Mesendoderm (in vitro differentiated cells): ENCODE results near the gene RPL12.
A peak's percentile ranks its signal among the peaks of the same experiment; 100 is the strongest.

Source experiments
- DNase-seq: peaks from one replicate; pipeline ENCODE4 v3.0.0; 2013
- H2AK5ac ChIP-seq: 2 replicates; pipeline ENCODE4 v1.6.1; 2013; ENCODE audit warnings: low read length, inconsistent platforms
- H2BK120ac ChIP-seq: 2 replicates; pipeline ENCODE4 v1.6.1; 2013; ENCODE audit warnings: low read depth, mild to moderate bottlenecking, low read length, moderate library complexity, mixed read lengths
- H2BK15ac ChIP-seq: replicated peaks from 2 replicates; pipeline ENCODE4 v1.6.1; 2013; ENCODE audit warnings: low read depth, mild to moderate bottlenecking, moderate library complexity
- H2BK5ac ChIP-seq: 2 replicates; pipeline ENCODE4 v1.6.1; 2013; ENCODE audit warnings: low read length, inconsistent platforms
- H3K18ac ChIP-seq: 2 replicates; pipeline ENCODE4 v1.6.1; 2013; ENCODE audit warnings: mild to moderate bottlenecking, low read length, mixed read lengths
- H3K23ac ChIP-seq: one replicate; pipeline ENCODE4 v1.6.1; 2013; ENCODE audit warnings: low read length
- H3K27ac ChIP-seq: 2 replicates; pipeline ENCODE4 v1.5.1; 2013; ENCODE audit warnings: low read depth, mild to moderate bottlenecking, inconsistent platforms, low read length, moderate library complexity
- H3K27me3 ChIP-seq: 2 replicates; pipeline ENCODE4 v1.6.1; 2013; ENCODE audit warnings: low read length, control low read depth, mild to moderate bottlenecking, inconsistent platforms; ENCODE audit not compliant: insufficient read depth, poor library complexity
- H3K36me3 ChIP-seq: 2 replicates; pipeline ENCODE4 v1.6.1; 2013; ENCODE audit warnings: low read length, inconsistent platforms; ENCODE audit not compliant: control insufficient read depth, insufficient read depth
- H3K4ac ChIP-seq: one replicate; pipeline ENCODE4 v1.6.1; 2013; ENCODE audit warnings: low read depth, mild to moderate bottlenecking, low read length, moderate library complexity
- H3K4me1 ChIP-seq: 2 replicates; pipeline ENCODE4 v1.6.1; 2013; ENCODE audit warnings: low read depth, low read length, inconsistent platforms; ENCODE audit not compliant: control insufficient read depth
- H3K4me2 ChIP-seq: 2 replicates; pipeline ENCODE4 v1.6.1; 2013; ENCODE audit warnings: low read length
- H3K4me3 ChIP-seq: 2 replicates; pipeline ENCODE4 v1.5.1; 2013; ENCODE audit warnings: mild to moderate bottlenecking, low read length
- H3K56ac ChIP-seq: one replicate; pipeline ENCODE4 v1.6.1; 2013; ENCODE audit warnings: low read length
- H3K79me1 ChIP-seq: 2 replicates; pipeline ENCODE4 v1.6.1; 2013; ENCODE audit warnings: low read length, inconsistent platforms
- H3K79me2 ChIP-seq: 2 replicates; pipeline ENCODE4 v1.6.1; 2013; ENCODE audit warnings: mild to moderate bottlenecking, low read length; ENCODE audit not compliant: control insufficient read depth, insufficient read depth
- H3K9ac ChIP-seq: 2 replicates; pipeline ENCODE4 v1.6.1; 2013; ENCODE audit warnings: low read length, inconsistent platforms
- H4K5ac ChIP-seq: one replicate; pipeline ENCODE4 v1.6.1; 2013; ENCODE audit warnings: low read length
- H4K8ac ChIP-seq: one replicate; pipeline ENCODE4 v1.6.1; 2013; ENCODE audit warnings: low read depth, mild to moderate bottlenecking, control low read depth, low read length, moderate library complexity
- WGBS: extraction: QIAGEN DNeasy Blood & Tissue Kit; methylation state at CpG from one replicate; pipeline ENCODE4 v1.1.7; 2013; ENCODE audit warnings: low lambda C conversion rate, missing lambda C conversion rate; ENCODE audit not compliant: insufficient coverage; ENCODE audit errors: extremely low coverage; 5-methylcytosine and 5-hydroxymethylcytosine counted together

Gene RPL12

DNA sequence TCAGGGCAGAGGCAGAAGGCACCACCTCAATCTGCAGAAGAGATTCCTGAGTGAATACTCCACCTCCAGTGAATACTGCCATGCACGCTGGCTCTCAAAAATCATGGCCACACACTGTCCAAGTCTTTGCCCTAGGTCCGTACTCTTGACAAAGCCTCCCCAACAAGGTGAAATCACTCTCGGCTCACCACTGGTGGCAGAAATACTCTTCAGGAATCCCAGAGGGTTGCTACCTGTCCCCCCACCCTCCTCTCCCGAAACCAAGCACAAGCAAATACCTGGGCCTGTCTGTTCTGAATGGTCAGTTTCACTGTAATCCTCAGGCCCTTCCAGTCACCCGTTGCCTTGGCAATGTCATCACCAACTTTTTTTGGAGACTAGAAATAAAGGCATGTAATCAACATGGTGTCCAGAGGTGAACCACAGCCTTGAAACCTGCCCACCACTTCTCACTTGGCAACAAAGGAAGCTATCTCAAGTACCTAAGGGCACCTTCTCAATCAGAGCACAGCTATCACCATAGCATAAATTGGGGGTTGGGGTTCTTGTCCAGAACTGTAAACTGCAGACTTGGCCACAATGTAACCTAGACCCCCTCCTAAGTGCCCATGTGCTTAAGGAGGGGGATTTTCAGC, 1.8 kb downstream of the RPL12 start:
- Histone ChIP-seq H2BK15ac (no peak overlapping the region), H3K36me3 (peaks cover 29% of the 10 kb centered on the region), H3K4me2 (peak overlapping the region; percentile 35), H3K79me2 (peaks cover 34% of the 10 kb centered on the region), H3K4me1 (peaks cover 3% of the 10 kb centered on the region), H3K18ac (peak overlapping the region; percentile 15), H3K4ac (no peak overlapping the region), H3K56ac (peak overlapping the region; percentile 91), H3K23ac (no peak overlapping the region), H3K27ac (peak overlapping the region; percentile 9), H4K5ac (no peak overlapping the region), H2BK5ac (no peak overlapping the region), H3K79me1 (peaks cover 9% of the 10 kb centered on the region), H4K8ac (no peak overlapping the region), H3K9ac (peak overlapping the region; percentile 99), H3K4me3 (peak overlapping the region; percentile 98), H3K27me3 (no peaks in the 10 kb centered on the region), H2BK120ac (no peak overlapping the region), H2AK5ac (no peak overlapping the region)
- WGBS: no CpG with 5 or more reads among the region's 5 CpGs
- DNase-seq: peak; percentile 14

DNA sequence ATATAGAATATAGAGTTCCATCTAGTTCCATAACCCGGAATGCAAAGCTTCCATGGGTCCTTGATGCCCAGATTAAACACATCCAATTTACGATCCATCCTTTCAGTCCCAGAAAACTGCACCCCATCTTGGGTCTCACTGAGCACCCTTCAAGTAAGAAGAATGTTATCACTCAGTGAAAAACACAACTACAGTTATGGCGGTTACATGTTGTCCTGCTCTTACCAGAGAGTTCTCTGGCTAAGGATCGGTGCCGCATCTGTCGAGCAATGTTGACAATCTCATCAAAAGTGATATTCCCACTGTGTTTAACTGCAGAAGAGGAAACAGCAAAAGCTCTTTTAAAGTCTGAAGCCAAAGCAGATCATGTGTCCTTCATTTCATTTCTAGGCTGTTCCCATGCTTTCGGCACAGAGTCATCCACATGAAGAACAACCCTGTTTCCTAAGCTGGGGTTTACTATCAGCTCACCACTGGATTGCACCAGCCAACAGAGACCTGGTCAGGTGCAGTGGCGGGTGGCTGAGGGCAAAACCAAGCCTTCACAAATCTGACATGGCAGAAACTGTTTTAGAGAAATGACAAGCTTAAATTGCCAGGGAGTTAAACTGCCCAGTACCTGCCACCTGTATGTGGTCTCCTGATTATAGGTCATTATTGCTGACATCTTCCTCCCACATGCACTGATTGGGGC, 2.9 kb downstream of the RPL12 start:
- Histone ChIP-seq H3K23ac (no peak overlapping the region), H3K4me2 (peak overlapping the region; percentile 35), H3K9ac (peak overlapping the region; percentile 43), H3K4ac (no peak overlapping the region), H2BK15ac (no peak overlapping the region), H3K79me2 (peaks cover 34% of the 10 kb centered on the region), H3K27me3 (no peaks in the 10 kb centered on the region), H3K4me1 (peaks cover 3% of the 10 kb centered on the region), H2AK5ac (no peak overlapping the region), H4K5ac (no peak overlapping the region), H2BK120ac (no peak overlapping the region), H2BK5ac (no peak overlapping the region), H4K8ac (no peak overlapping the region), H3K56ac (peak overlapping the region; percentile 44), H3K79me1 (peaks cover 9% of the 10 kb centered on the region), H3K18ac (no peak overlapping the region), H3K27ac (no peak overlapping the region), H3K36me3 (peaks cover 33% of the 10 kb centered on the region), H3K4me3 (peak overlapping the region; percentile 19)
- DNase-seq: no peak
- WGBS: no CpG with 5 or more reads among the region's 8 CpGs

DNA sequence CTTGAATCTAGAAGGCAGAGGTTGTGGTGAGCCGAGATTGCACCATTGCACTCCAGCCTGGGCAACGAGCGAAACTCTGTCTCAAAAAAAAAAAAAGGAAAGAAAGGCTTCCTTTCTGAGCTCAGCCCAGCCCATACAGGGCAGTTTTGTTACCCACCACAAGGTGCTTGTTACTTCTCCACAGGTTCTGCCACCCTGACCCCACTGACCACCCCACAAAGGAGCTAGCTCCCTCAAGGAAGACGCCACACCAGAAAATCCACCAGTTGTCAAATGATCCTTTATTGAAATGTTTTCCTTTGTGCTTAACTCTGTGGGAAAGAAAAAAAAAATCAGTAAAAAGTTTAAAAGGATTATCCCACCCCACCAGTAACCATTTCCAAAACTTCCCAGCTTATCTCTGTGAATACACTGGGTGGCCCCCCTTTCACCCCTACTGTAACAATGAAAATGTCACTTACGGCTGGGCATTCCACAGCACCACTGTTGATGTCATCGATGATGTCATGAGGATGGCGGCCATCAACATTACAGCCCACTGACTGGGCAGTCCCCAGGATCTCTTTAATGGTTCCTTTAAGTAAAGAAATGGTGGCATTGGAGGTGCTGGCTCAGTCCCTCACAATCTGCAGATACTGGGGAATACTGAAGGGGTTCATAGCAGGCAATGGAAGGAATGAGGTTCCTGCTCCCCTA, 3.6 kb downstream of the RPL12 start:
- DNase-seq: peak; percentile 47
- no peak overlapping the region for H4K8ac ChIP-seq
- H3K4me3 ChIP-seq: no peak overlapping the region
- H3K23ac ChIP-seq: no peak overlapping the region
- no peak overlapping the region for H3K9ac ChIP-seq
- H3K4me1 ChIP-seq: peaks cover 1% of the 10 kb centered on the region
- no peak overlapping the region for H3K27ac ChIP-seq
- H3K27me3 ChIP-seq: no peaks in the 10 kb centered on the region
- H2BK5ac ChIP-seq: no peak overlapping the region
- H3K36me3 ChIP-seq: peaks cover 33% of the 10 kb centered on the region
- no CpG with 5 or more reads among the region's 7 CpGs for WGBS
- H4K5ac ChIP-seq: no peak overlapping the region
- H3K56ac ChIP-seq: no peak overlapping the region
- H3K79me1 ChIP-seq: peaks cover 7% of the 10 kb centered on the region
- H3K4me2 ChIP-seq: peak overlapping the region; percentile 35
- no peak overlapping the region for H2BK15ac ChIP-seq
- no peak overlapping the region for H3K18ac ChIP-seq
- peaks cover 32% of the 10 kb centered on the region for H3K79me2 ChIP-seq
- H2AK5ac ChIP-seq: no peak overlapping the region
- no peak overlapping the region for H3K4ac ChIP-seq
- H2BK120ac ChIP-seq: no peak overlapping the region

DNA sequence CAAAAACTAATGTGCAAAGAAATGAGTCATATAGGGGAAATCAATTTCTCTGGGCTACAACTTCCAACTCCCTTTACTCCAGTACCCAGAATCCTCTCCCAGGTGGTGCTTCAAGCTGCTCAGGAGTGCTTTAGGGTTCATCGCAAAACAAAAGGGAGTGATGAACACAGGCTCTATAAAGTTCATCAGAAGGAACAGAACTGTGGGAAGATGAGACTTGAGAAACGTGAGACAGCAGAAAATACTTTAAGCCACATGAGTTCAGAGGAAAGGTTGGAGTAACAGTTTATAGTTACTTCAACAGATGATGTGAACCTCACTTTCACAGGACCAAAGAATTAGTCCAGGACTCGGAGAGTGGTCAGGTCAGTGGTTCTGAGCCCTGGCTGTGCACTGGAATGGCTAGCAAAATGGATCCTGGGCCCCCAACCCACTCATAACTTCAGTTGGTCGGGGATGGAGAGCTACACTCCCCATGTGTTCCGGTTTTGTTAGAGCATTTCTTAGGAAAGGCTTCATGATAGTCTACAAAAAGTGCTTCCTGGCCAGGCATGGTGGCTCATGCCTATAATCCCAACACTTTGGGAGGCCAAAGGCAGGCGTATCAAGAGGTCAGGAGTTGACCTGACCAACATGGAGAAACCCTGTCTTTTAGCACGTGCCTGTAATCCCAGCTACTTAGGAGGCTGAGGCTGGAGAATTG, 4.3 kb downstream of the RPL12 start:
- no peak overlapping the region for H3K56ac ChIP-seq
- no peak overlapping the region for H4K8ac ChIP-seq
- no peak overlapping the region for H3K4me2 ChIP-seq
- no peak overlapping the region for H2BK120ac ChIP-seq
- H3K27me3 ChIP-seq: no peaks in the 10 kb centered on the region
- H3K4ac ChIP-seq: no peak overlapping the region
- H3K9ac ChIP-seq: no peak overlapping the region
- no peak overlapping the region for H3K27ac ChIP-seq
- H4K5ac ChIP-seq: no peak overlapping the region
- WGBS: no CpG with 5 or more reads among the region's 7 CpGs
- H2BK15ac ChIP-seq: no peak overlapping the region
- H3K79me2 ChIP-seq: peaks cover 32% of the 10 kb centered on the region
- H3K23ac ChIP-seq: no peak overlapping the region
- no peak overlapping the region for H2BK5ac ChIP-seq
- H3K79me1 ChIP-seq: peaks cover 6% of the 10 kb centered on the region
- H3K4me3 ChIP-seq: no peak overlapping the region
- H3K36me3 ChIP-seq: peaks cover 33% of the 10 kb centered on the region
- H2AK5ac ChIP-seq: no peak overlapping the region
- H3K18ac ChIP-seq: no peak overlapping the region
- no peak for DNase-seq
- H3K4me1 ChIP-seq: no peaks in the 10 kb centered on the region

DNA sequence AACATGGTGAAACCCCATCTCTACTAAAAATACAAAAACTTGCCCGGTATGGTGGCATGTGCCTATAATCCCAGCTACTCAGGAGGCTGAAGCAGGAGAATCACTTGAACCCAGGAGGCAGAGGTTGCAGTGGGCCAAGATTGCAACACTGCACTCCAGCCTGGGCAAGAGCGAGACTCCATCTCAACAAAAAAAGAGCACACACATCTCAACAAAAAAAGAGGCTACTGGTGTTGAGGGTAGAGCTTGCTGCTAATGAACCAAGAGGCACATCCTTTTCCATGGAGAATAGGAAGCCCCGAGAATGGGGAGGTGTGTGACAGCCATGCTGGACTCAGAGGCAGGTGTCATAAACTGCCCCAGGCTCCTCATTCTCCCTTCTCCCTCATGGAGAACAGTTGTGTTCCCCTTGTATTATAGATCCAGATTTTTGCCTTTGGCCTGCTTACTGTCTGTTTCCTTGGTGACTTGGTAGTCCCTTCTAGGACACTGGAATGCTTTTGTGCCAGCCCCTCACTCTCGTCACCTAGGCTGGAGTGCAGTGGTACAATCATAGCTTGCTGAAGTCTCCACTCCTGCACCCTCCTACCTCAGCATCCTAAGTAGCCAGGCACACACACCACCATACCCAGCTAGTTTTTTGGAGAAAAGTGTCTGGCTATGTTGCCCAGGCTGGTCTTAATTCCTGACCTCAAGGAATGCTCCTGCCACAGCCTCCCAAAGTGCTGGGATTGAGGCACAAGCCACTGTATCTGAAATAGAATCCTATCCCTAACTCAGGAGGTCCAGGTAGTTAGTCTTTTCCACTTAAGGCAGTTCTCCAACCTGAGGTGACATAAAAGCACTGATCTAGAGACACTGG, 5.1 kb downstream of the RPL12 start:
- H4K5ac ChIP-seq: no peak overlapping the region
- H2BK5ac ChIP-seq: no peak overlapping the region
- H3K56ac ChIP-seq: no peak overlapping the region
- H2BK120ac ChIP-seq: no peak overlapping the region
- H3K4me1 ChIP-seq: no peaks in the 10 kb centered on the region
- H3K4ac ChIP-seq: no peak overlapping the region
- no peak overlapping the region for H3K23ac ChIP-seq
- H3K27me3 ChIP-seq: no peaks in the 10 kb centered on the region
- peaks cover 33% of the 10 kb centered on the region for H3K36me3 ChIP-seq
- peaks cover 32% of the 10 kb centered on the region for H3K79me2 ChIP-seq
- no peak overlapping the region for H3K9ac ChIP-seq
- no peak overlapping the region for H3K18ac ChIP-seq
- H3K27ac ChIP-seq: no peak overlapping the region
- H3K4me2 ChIP-seq: no peak overlapping the region
- no peak overlapping the region for H2AK5ac ChIP-seq
- no peak overlapping the region for H4K8ac ChIP-seq
- no peak overlapping the region for H2BK15ac ChIP-seq
- H3K4me3 ChIP-seq: no peak overlapping the region
- DNase-seq: peak; percentile 50
- H3K79me1 ChIP-seq: peaks cover 6% of the 10 kb centered on the region
- no CpG with 5 or more reads among the region's 4 CpGs for WGBS
